Medulla oblongata (tissue), 1 donor: Measurements from ENCODE around the gene RALGPS1.

ENCODE experiments used
- DNase-seq: peaks from one replicate; pipeline ENCODE4 v3.0.0-alpha.2; 2015; ENCODE audit errors: extremely low spot score

Gene RALGPS1

GRCh38 chr9:127021664-127022363 lies 107.2 kb downstream of the RALGPS1 start:
- DNase-seq, result peak; percentile 94

GRCh38 chr9:127022913-127023660 lies 108.5 kb downstream of the RALGPS1 start:
- peak; percentile 54 for DNase-seq

- no peak for DNase-seq
These were observed 110.5 kb downstream of the RALGPS1 start for GRCh38 chr9:127025042-127025441.

- DNase-seq, result no peak
These were observed 113.1 kb downstream of the RALGPS1 start for GRCh38 chr9:127027694-127028093.

- no peak for DNase-seq
These were observed 115.0 kb downstream of the RALGPS1 start for GRCh38 chr9:127029548-127029947.

- no peak for DNase-seq
These were observed 116.5 kb downstream of the RALGPS1 start for GRCh38 chr9:127030814-127031740.

GRCh38 chr9:127032256-127032655 lies 117.7 kb downstream of the RALGPS1 start:
- no peak for DNase-seq

GRCh38 chr9:127033061-127033460 lies 118.5 kb downstream of the RALGPS1 start:
- no peak for DNase-seq

- DNase-seq, result no peak
These were observed 119.2 kb downstream of the RALGPS1 start for GRCh38 chr9:127033789-127034188.

- no peak for DNase-seq
These were observed 120.1 kb downstream of the RALGPS1 start for GRCh38 chr9:127034691-127035090.

GRCh38 chr9:127035423-127035822 lies 120.8 kb downstream of the RALGPS1 start:
- no peak for DNase-seq

GRCh38 chr9:127035948-127036347 lies 121.4 kb downstream of the RALGPS1 start:
- DNase-seq, result peak; percentile 84

- DNase-seq, result no peak
These were observed 121.9 kb downstream of the RALGPS1 start for GRCh38 chr9:127036437-127036836.

GRCh38 chr9:127038531-127038930 lies 123.9 kb downstream of the RALGPS1 start:
- no peak for DNase-seq

GRCh38 chr9:127039492-127039891 lies 124.9 kb downstream of the RALGPS1 start:
- DNase-seq, result no peak

- no peak for DNase-seq
These were observed 130.6 kb downstream of the RALGPS1 start for GRCh38 chr9:127045148-127045547.

- no peak for DNase-seq
These were observed 133.4 kb downstream of the RALGPS1 start for GRCh38 chr9:127047971-127048370.

- DNase-seq, result peak; percentile 86
These were observed 134.5 kb downstream of the RALGPS1 start for GRCh38 chr9:127049044-127049443.

- no peak for DNase-seq
These were observed 135.0 kb downstream of the RALGPS1 start for GRCh38 chr9:127049581-127049980.

GRCh38 chr9:127050152-127050551 lies 135.6 kb downstream of the RALGPS1 start:
- DNase-seq, result no peak

- no peak for DNase-seq
These were observed 136.0 kb downstream of the RALGPS1 start for GRCh38 chr9:127050591-127051001.
